ENCODE measurements around the gene PRKN. TPM values are rescaled to one million over a fixed set of nuclear protein-coding genes. Genes with fewer than 3 reads are reported as not detected.

The PRKN gene
- total RNA-seq, 4 donors from 2014 or later, result 4.5 to 12.3 (median 9.0) TPM

- no peak for DNase-seq
- Histone ChIP-seq H3K27ac (no peak overlapping the region), H3K4me1 (no peaks in the 10 kb centered on the region), H3K4me3 (no peak overlapping the region), H3K9me3 (no peaks in the 10 kb centered on the region), H3K27me3 (no peaks in the 10 kb centered on the region), H3K36me3 (no peaks in the 10 kb centered on the region)
- TF ChIP-seq POLR2A (IDR thresholded peaks at IDR 0.05) (no peak), POLR2AphosphoS5 (IDR thresholded peaks at IDR 0.05) (no peak), EP300 (IDR thresholded peaks at IDR 0.05; ENCODE audit: low read depth) (no peak)
- TF ChIP-seq, protein P1, sequence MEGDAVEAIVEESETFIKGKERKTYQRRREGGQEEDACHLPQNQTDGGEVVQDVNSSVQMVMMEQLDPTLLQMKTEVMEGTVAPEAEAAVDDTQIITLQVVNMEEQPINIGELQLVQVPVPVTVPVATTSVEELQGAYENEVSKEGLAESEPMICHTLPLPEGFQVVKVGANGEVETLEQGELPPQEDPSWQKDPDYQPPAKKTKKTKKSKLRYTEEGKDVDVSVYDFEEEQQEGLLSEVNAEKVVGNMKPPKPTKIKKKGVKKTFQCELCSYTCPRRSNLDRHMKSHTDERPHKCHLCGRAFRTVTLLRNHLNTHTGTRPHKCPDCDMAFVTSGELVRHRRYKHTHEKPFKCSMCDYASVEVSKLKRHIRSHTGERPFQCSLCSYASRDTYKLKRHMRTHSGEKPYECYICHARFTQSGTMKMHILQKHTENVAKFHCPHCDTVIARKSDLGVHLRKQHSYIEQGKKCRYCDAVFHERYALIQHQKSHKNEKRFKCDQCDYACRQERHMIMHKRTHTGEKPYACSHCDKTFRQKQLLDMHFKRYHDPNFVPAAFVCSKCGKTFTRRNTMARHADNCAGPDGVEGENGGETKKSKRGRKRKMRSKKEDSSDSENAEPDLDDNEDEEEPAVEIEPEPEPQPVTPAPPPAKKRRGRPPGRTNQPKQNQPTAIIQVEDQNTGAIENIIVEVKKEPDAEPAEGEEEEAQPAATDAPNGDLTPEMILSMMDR (IDR thresholded peaks at IDR 0.05), result no peak
- intact Hi-C loops (cut with DNase I; ENCODE audit: low total_unique reads) (no loop called here), in situ Hi-C loops (cut with MboI; ENCODE audit: low pct_ligation_motif_present in 1 of 4, low pct_unique_long_range_greater_than_20kb in 1 of 4, low sequenced_read_pairs in 3 of 4) (no loop called here)
- 90 to 92% methylated on average over 1 of the region's 1 CpG for WGBS, 2 donors (ENCODE audit: low coverage in 1 of 2)
Measured at GRCh38 chr6:162242915-162243314, 484.7 kb downstream of the PRKN start.

DNA sequence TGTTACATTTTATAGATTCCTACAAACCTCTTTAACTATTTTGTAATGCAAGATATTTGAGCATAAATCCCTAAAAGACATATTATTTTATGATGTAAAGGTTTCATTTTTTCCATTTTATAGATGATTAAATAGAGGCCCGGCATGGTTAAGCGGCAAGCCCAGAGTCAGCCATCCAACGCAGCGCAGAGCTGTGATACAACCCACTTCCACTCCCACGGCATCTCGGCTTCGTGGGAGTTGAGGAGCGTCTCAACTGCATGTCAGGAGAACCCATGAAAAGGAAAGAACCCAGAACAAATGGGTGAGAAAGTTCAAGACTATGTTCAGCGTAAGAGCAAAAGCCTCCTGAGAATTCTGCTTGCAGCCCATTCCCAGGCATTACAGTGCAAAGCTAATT, 488.2 kb downstream of the PRKN start:
- Histone ChIP-seq H3K9me3 (no peaks in the 10 kb centered on the region), H3K4me3 (no peak overlapping the region), H3K36me3 (no peaks in the 10 kb centered on the region), H3K27ac (no peak overlapping the region), H3K27me3 (no peaks in the 10 kb centered on the region), H3K4me1 (no peaks in the 10 kb centered on the region)
- no peak for DNase-seq
- no peak for TF ChIP-seq EP300 (IDR thresholded peaks at IDR 0.05; ENCODE audit: low read depth)
- no peak for TF ChIP-seq POLR2A (IDR thresholded peaks at IDR 0.05)
- no peak for TF ChIP-seq POLR2AphosphoS5 (IDR thresholded peaks at IDR 0.05)
- intact Hi-C loops (cut with DNase I; ENCODE audit: low total_unique reads) (no loop called here), in situ Hi-C loops (cut with MboI; ENCODE audit: low pct_ligation_motif_present in 1 of 4, low pct_unique_long_range_greater_than_20kb in 1 of 4, low sequenced_read_pairs in 3 of 4) (no loop called here)
- WGBS, 2 donors (ENCODE audit: low coverage in 1 of 2), result 96 to 99% methylated on average over 9 of the region's 9 CpGs

GRCh38 chr6:162238675-162239074, 488.9 kb downstream of the PRKN start:
- H3K9me3 ChIP-seq, result no peaks in the 10 kb centered on the region
- DNase-seq, result no peak
- in situ Hi-C loops (cut with MboI; ENCODE audit: low pct_ligation_motif_present in 1 of 4, low pct_unique_long_range_greater_than_20kb in 1 of 4, low sequenced_read_pairs in 3 of 4), result no loop called here

GRCh38 chr6:162237331-162237730, 490.2 kb downstream of the PRKN start:
- Histone ChIP-seq H3K36me3 (no peaks in the 10 kb centered on the region), H3K27ac (no peak overlapping the region), H3K4me3 (no peak overlapping the region), H3K4me1 (no peaks in the 10 kb centered on the region), H3K27me3 (no peaks in the 10 kb centered on the region), H3K9me3 (no peaks in the 10 kb centered on the region)
- WGBS, 2 donors (ENCODE audit: low coverage in 1 of 2), result 80 to 85% methylated on average over 1 of the region's 1 CpG
- in situ Hi-C loops (cut with MboI; ENCODE audit: low pct_ligation_motif_present in 1 of 4, low pct_unique_long_range_greater_than_20kb in 1 of 4, low sequenced_read_pairs in 3 of 4), result no loop called here
- TF ChIP-seq POLR2AphosphoS5 (IDR thresholded peaks at IDR 0.05) (no peak), EP300 (IDR thresholded peaks at IDR 0.05; ENCODE audit: low read depth) (no peak), POLR2A (IDR thresholded peaks at IDR 0.05) (no peak)
- TF ChIP-seq, protein P1 (IDR thresholded peaks at IDR 0.05), result no peak
- DNase-seq, result no peak
- intact Hi-C loops (cut with DNase I; ENCODE audit: low total_unique reads), result no loop called here

More at GRCh38 chr6:162238675-162239074, 488.9 kb downstream of the PRKN start:
- no peaks in the 10 kb centered on the region for H3K27me3 ChIP-seq
- no peak overlapping the region for H3K27ac ChIP-seq
- 77 to 100% methylated on average over 2 to 8 of the region's 8 CpGs for WGBS, 2 donors (ENCODE audit: low coverage in 1 of 2)
- H3K4me3 ChIP-seq, result no peak overlapping the region
- no peak for TF ChIP-seq EP300 (IDR thresholded peaks at IDR 0.05; ENCODE audit: low read depth)
- no peak for TF ChIP-seq POLR2A (IDR thresholded peaks at IDR 0.05)
- TF ChIP-seq POLR2AphosphoS5 (IDR thresholded peaks at IDR 0.05), result no peak
- TF ChIP-seq, protein P1 (IDR thresholded peaks at IDR 0.05), result no peak
- no peaks in the 10 kb centered on the region for H3K4me1 ChIP-seq
- intact Hi-C loops (cut with DNase I; ENCODE audit: low total_unique reads), result no loop called here
- no peaks in the 10 kb centered on the region for H3K36me3 ChIP-seq

DNA sequence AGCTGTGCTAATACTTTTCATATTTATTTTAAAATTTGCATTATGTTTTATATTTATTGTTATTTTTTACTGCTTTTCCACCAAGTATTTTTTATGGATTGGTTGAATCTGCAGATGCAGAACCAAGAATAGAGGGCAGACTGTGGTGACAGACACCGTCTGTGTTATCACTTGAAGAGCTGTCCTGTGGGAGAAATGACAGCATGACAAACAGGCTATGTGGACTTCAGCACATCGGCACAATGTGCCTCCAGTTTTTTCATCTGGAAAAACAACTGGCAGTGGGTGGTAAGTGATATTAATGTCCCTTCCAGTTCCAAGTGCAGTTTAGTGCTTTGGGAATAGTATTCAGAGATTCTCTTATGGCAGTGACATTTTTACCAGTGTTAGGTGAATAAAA, 492.9 kb downstream of the PRKN start:
- TF ChIP-seq POLR2A (IDR thresholded peaks at IDR 0.05) (no peak), EP300 (IDR thresholded peaks at IDR 0.05; ENCODE audit: low read depth) (no peak)
- DNase-seq, result no peak
- WGBS, 2 donors (ENCODE audit: low coverage in 1 of 2), result 56 to 88% methylated on average over 2 of the region's 2 CpGs

More for the DNA sequence above, 492.9 kb downstream of the PRKN start:
- Histone ChIP-seq H3K9me3 (no peaks in the 10 kb centered on the region), H3K27ac (no peak overlapping the region), H3K36me3 (no peaks in the 10 kb centered on the region), H3K27me3 (no peaks in the 10 kb centered on the region), H3K4me3 (no peak overlapping the region), H3K4me1 (no peaks in the 10 kb centered on the region)
- intact Hi-C loops (cut with DNase I; ENCODE audit: low total_unique reads) (no loop called here), in situ Hi-C loops (cut with MboI; ENCODE audit: low pct_ligation_motif_present in 1 of 4, low pct_unique_long_range_greater_than_20kb in 1 of 4, low sequenced_read_pairs in 3 of 4) (no loop called here)
